Islet of Langerhans (tissue), 1 donor: ENCODE measurements around the gene NPFFR1.

ENCODE experiments used
- FAIRE-seq: peaks from one replicate; lab custom pipeline; 2011; peaks lifted over from hg19 to GRCh38; lab: Jason Lieb, UNC

NPFFR1 gene, protein sequence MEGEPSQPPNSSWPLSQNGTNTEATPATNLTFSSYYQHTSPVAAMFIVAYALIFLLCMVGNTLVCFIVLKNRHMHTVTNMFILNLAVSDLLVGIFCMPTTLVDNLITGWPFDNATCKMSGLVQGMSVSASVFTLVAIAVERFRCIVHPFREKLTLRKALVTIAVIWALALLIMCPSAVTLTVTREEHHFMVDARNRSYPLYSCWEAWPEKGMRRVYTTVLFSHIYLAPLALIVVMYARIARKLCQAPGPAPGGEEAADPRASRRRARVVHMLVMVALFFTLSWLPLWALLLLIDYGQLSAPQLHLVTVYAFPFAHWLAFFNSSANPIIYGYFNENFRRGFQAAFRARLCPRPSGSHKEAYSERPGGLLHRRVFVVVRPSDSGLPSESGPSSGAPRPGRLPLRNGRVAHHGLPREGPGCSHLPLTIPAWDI

DNA sequence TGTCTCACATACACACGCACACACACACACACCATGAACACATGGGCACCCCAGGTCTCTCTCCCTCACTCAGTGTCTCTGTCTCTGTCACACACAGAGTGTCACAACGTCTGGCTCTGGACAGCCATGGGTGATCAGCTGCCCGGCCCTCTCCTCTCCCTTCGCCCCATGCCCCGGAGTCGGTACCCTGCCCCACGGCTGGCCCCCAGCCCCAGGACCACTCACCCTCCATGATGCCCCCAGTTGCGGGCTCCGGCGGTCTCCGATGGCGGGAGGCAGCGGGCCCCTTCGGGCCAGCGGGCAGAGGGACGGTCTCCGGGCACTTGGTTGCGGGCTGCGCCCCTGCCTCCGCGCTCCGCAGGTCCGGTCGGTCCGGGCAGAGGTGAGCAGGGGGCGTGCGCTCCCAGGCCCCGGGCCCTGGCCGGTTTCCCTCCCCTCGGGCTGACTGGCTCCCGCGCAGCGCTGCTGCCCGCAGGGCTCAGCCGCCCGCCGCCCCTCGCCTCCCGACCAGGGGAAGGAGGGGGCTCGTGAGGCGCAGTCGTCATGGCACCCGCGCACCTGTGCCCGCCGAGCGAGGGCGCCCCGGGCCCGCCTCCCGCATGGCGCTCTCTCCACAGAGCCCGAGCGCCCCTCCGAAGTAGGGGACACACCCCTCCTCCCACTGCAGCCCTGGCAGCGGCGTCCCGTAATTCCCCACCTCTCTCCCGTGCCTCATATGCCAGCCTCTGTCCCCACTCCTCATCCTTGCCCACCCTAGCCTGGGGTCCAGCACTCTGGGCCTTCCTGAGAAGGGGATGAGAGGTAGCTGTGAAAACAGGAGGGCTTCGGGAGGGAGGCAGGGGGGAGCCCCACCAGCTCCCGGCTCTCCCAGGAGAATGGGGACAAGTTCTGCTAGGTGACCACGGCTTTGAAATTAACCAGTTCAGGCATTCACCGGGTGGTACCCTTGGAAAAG lies at the start of gene NPFFR1:
Gene NPFFR1, minus strand, starts transcription at position 560 of the 955 bp plus-strand sequence. Its CDS starts 328 bp downstream, at position 232.
- FAIRE-seq: no peak

DNA sequence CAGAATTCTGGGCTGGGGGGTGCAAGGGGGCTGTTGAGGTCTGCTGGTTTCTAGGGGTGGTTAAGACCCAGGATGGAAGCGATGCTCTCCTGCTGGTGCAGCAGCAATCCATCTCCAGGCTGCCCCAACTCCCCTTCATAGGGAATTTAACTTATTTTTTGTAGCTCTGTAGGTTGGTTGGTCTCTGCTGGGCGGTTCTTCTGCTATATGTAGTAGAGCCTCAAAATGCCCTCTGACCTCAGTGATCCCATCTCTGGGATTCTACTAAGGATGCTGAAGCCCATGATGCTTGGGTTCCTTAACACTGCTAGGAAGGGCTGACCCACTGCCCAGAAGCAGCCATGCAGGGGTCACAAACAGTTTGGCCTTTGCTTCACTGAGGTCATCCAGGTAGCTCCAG lies 49.5 kb upstream of the NPFFR1 start:
- no peak for FAIRE-seq

DNA sequence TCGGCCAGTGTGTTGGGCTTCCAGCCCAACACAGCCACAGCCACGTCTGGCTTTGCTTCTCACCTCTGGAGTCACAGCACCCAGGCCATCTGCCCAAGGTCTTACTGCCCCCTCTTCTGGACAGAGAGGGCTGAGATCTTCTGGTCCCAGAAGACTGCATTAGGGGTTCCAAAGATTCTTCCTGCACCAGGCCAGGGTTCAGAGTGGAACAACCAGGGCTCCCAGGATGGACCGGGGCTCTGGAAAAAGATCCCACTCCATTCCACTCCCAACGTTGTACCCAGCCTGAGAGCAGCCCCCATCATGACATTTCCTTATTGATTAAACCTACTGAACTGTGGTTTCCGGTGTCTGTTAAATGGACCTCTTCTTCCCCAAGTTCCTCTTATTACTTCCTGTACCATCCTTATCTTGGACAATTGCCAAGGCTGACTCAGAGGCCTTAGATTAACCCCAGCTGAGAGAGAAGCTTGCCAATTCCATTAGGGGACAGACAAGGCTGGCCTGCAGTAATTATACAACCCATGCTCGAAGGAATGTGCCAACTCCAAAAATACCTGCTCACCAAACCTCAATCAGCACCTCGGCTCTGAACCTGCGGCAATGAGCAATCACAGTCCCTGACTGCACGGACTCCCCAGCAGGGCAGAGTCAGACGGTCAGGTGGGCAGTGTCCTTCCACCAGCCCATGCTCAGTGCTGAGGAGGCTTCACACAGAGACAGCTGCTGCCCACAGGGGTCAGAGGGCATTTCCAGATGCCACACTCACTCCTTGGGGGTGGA lies 47.9 kb upstream of the NPFFR1 start:
- no peak for FAIRE-seq

DNA sequence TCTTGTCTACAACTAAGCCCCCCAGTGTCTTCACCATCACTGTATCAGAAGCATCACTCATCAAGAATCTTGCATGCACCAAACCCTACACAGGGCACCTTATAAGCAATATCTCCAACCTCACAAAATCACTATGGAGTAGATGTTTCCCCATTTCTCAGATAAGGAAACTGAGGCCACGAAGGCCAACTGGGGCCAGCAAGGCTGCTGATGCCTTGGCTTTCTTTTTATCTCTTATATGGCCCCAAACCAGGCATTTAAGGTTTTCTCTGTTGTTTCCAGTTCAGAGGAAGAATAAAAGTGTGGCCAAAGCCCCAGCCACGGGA lies 47.3 kb upstream of the NPFFR1 start:
- no peak for FAIRE-seq

DNA sequence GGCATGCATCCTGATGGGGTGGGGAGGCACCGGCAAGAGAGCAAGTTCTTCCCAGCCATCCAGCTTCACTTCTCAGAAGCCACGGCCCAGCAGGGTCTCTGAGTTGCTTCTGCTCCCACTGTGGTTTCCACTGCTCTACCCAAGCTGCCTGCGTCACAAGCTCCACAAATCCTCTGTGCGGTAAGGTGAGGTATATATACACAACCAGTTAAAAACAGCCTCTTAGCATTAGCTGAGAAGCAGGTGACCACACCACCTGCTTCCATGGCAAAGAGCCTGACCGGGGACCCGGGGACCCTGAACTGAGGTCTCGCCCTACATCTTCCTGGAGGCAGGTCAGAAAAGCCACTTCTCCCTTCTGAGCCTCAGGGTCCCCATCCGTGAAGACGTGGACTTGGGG lies 46.9 kb upstream of the NPFFR1 start:
- FAIRE-seq: no peak

DNA sequence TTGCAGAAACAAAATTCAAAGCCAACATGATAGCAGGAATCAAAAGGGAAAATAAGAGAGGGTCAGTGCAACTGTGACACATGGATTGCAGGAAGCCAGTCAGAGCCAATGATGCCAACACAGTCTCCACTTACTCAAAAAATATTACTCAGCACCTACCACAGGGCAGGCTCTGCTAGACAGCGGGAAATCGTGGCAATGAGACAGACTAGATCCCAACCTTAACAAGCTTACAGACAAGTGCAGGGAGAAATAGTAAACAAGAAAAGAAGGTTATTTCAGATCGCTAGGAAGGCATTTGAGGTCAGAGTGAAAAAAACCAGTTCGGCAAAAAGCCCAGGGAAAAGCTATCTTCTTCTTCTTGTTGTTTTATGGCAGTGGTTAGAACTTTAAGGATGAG lies 45.2 kb upstream of the NPFFR1 start:
- no peak for FAIRE-seq

DNA sequence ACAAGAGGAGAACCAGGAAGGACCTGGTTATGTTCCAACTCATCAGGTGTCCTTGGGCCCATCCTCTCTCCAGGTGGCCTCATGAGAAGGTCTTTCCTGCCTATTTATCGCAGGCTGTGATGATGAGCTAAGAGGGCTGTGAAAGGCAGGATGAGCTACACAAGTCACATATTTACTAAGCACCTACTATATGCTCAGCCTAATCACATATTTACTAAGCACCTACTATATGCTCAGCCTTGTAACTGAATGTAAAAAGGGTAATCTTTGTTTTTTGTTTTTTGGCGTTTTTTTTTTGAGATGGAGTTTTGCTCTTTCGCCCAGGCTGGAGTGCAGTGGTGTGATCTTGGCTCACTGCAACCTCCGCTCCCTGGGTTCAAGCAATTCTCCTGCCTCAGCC lies 44.2 kb upstream of the NPFFR1 start:
- no peak for FAIRE-seq

DNA sequence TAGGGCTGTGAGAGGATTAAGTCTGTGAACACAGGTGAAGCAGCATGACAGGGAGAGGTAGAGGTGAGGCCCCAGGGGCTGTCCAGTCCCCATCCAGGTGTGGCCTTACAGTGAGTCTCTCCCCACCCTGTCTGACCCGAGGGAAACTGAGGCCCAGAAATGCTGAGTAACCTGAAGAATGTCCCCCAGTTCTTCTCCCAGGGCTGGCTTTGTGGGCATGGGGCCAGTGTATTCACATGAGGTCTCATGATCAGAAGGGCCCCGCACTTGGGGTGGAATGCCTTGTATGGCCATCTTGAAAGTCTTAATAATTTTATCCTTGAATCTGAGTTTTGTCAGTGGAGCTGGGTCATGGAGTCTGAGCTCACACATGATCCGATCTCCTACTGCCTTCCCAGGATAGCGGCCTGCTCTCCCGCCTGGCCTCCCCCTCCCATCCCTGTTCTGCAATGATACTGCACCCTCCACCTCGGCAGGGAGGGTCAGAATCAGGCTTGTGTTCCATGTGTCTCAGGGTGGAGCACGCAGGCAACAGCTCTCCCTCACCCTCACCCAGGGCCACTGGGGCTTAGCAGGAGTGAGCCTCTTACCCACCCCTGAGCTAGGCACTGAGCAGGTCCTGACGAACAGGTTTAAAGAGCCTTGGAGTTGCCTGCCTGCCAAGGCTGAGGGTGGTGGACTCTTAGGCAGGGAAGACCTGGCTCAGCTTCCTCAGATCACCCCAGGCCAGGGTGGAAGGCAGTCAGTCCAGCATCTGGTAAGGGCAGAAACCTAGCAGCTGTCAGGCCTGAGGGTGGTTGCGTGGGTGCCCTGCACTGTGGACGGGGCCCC lies 41.4 kb upstream of the NPFFR1 start:
- FAIRE-seq: no peak

DNA sequence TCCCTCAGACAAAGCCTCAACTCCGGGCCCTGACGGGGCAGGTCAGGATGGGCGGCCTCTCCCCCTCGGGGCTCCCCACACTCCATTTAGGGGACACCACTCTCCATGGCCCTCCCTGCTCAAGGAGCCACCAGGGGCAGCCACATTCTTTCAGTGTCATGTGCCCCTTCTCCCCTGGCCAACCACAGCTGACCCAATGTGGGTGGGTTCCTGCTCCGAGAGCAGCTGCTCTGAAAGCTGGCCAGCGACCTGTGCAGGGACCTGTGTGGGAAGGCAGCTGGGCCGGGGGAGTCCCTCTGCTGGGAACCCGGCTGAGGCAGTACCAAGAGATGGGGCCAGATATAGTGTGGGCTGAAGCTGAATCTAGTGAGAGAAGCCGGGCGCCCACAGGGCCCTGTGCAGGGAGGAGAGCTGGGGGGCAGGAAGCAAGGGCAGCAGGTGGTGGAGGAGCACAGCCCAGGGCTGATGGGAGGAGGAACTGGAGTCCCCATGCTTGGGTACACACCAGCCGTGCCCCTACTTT lies 40.6 kb upstream of the NPFFR1 start:
- FAIRE-seq: no peak

DNA sequence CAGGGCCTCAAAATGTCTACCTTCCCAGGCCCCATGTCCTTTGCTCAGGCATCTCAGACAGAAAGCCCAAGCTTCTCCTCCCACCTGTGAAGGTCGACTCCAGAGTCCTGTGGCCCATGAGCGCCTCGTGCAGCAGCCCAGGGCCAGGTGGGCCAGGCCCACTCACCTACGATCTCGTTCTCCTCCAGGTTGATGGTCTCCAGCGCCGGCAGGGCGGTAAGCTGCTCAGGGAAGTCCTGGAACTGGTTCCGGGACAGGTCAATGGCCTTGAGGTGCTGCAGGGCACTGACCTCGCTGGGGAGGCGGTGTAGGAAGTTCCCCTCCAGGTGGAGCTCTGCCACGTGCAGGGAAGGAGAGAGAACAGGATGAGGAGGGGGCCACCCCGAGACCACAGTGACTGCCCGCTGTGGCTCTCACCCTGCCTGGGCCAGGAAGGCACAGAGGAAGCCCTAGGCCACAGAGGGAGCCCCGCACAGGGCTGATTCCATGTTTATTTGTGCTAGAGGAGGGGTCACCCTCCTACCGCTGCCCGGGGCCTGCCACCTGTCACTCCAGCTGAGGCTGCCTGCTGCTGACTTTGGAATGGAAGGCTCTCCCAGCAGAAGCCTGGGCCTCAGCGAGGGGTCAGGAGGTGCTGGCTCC lies 40.0 kb upstream of the NPFFR1 start:
- FAIRE-seq: no peak

DNA sequence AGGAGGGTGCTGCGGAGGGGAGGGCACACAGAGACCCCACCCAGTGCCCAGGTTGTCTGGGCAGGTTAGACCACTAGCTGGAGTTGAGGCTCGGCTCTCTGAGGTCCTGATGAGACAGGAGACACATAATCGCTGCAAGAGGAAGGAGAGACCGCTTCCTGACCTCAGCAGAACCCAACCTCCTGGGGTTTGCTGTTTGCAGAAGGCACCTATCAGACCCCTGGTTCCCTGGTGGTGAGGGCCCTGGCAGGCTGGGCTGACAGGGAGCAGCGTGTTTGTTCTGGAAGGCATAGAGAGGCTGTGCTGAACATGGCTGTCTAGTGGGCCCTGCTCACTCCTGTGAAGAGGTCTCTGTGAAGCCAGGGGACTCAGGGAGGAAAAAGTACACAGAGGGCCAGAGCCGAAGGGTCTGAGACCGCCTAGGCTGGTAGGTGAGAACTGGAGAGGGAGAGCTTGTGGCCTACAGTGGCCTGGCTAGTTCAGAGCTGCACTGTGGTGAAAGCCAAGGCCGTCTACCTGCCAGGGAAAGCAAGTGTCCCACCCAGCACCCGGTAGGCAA lies 39.4 kb upstream of the NPFFR1 start:
- no peak for FAIRE-seq

DNA sequence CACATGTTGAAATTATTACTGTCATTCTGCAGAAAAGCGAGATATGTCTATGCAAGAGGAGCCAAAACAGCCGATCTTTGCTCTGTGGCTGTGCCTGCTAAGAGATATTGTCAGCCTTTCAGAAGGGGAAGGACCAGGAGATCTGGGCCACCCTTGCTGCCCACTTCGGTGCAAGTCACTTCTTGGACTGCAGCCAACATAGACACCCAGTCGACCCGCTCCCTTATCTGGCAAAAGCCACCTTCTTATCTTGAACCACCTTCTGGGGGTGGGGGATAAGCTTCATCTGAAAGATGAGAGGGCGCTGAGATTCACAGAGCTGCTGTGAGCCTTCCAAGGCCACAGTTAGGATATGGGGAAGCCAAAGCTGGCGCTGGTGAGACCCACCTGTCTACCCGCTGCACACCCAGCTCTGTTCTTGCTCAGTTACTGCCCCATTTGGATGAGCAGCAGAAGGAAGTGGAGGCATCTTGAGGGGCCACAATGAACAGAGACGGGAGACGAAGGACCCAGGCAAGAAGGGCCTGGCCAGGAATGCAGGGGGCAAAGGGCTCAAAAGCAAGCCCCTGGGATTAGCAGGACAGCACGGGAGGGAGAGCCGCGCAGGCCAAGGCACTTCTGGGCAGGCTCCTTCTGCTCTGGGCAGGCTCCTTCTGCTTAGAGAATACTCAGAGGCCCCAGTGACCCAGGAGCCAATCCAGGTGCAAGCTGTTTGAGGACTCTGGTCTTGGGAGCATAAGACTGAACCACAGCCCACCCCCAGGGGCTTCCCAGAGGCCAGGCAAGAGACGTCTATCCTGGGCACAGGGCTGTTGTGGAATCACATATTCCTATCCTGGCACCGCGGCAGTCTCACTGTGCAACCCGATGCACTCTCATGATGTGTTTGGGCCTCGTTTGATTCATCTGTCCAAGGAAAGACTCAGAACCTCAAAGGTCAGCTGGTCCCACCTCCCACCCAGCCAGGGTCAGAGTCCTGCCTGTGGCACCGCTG lies 38.4 kb upstream of the NPFFR1 start:
- FAIRE-seq: no peak

DNA sequence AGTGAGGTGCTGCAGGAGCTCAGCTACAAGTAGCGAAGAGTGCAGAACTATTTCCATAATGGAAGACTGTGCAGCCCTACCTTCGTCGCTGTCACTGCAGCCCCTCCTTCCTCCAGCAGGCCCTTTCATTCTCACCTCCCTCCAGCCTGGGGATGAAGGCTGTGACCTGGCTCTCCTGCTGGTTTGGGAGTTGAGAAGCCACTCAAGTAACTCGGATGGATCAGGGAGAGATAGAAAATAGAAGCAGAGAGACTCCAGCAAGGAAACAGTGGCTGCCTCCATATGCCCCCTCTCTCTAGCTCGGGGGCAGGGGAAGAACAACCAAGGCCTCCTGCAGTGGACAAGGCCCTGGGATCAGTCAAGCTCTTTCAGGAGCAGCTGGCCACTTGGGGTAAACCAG lies 37.4 kb upstream of the NPFFR1 start:
- FAIRE-seq: no peak

DNA sequence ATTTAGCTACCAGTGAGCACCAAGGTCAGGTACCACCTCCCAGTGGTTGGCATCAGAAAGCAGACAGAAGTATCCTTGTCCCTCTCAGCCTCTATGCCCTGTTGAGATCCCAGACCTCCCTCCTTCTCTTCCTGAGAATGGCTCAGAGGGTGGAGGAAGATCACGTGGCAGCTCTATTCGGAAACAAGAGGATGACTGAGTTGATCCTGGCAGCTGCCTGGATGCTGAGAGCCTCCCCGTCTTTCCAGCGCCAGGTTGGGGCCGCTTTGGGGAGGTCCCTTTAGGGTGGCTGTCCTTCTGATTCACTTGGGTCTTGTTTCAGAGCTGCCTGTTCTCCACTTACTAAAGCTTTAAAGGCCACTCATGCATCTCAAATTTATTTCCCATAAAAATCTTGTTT lies 36.9 kb upstream of the NPFFR1 start:
- FAIRE-seq: no peak

DNA sequence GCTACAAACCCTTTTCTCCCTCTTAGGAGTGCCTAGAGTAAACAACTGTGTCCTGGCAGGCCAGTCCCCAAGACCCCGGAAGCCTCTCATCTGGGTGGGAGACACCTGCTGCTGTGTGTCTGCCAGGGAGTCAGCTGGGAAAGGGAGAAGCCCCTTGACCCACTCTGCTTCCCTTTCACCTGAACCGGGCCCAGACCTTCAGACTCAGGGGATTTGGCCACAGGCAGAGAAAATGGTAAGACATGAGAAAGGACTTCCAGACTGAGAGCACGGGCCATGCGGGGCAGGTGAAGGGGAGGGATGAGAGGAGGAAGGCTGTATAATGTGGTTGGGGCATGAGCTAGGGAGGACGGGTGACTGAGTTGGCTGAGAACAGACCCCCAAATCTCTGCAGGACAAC lies 36.0 kb upstream of the NPFFR1 start:
- no peak for FAIRE-seq

DNA sequence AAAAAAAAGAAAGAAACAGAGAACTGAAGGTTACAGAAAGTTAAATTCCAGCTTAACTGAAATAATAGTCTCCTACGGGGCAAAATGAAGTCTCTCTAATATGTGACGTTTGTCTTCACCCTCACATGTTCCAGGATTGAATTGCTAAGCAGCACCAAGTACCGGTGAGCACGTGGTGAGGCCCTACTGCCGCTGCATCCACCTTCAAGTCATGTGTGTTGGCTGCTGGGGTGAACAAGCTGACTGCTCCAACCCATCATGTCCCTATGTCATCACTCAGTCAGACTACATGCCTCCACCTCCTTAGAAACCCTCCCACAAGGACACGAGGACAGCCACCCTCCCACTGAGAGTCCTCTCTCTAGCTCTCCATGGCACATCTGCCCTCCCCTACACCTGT lies 35.4 kb upstream of the NPFFR1 start:
- FAIRE-seq: no peak

DNA sequence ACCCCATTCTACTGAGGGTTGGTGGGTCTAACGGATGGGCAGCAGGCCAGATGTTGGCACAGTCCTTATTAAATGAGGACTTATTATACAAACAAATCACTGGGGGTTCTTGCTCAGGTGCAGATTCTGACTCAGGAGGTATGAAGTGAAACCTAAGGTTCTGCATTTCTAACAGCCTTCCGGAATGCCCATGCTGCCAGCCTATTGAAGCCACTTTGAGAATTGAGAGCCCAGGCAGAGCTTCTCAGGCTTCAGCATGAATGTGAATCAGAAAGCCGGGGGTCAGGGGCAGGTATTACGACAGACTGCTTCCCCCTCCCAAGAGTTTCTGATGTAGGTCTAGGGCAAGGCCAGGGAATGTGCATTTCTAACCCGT lies 34.1 kb upstream of the NPFFR1 start:
- FAIRE-seq: no peak

DNA sequence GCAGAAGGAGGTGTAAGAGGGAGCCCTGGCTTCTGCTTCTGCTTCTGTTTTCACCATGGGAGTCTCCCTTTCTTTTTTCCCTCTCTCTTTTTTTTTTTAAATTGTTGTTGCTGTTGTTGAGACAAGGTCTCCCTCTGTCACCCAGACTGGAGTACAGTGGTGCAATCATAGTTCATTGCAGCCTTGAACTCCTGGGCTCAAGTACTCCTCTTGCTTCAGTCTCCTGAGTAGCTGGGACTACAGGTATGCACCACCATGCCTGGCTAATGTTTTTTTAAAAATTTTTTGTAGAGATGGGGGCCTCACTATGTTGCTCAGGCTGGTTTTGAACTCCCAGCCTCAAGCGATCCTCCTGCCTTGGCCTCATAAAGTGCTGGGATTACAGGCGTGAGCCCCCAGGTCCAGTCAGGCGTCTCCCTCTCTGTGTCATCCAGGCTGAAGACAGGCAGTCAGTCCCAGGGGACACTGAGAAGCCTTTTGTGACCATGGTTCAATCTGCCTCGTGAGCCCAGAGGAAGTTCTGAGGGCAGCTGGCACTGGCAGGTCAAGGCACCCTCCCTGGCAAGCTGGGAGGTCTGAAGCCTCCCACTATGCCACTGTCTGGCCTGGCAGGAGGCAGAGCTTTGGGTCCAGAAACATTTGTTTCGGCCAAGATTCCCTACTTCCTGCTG lies 33.6 kb upstream of the NPFFR1 start:
- no peak for FAIRE-seq

DNA sequence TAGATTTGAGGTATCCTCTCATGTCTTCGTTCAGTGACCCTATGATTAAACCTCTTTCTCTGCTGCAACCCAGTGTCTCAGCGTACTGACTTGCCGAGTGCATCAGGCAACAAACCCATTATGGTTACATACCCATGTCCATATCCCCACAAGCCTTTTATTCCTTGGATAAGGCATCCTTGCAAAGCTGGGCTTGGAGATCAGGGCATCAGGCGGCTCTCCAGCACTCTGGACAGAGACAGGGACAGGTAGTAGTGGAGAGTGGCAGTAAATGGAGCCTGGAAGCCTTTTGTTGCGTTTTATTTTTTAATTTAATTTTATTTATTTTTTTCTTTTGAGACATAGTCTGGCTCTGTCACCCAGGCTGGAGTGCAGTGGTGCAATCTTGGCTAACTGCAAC lies 32.0 kb upstream of the NPFFR1 start:
- FAIRE-seq: no peak
